ENCODE data around the gene ST6GALNAC2. TPM values are rescaled to one million over a fixed set of nuclear protein-coding genes. Genes with fewer than 3 reads are reported as not detected.
A peak's percentile ranks its signal among the peaks of the same experiment; 100 is the strongest.
"Not testable (repeated sequence)": the region's sequence is repeated elsewhere in the genome, so short reads cannot be mapped to it uniquely, and the experiment has no call there.

Gene ST6GALNAC2
- total RNA-seq, 4 donors from 2014 or later, result 71.1 to 94.3 (median 80.3) TPM

DNA sequence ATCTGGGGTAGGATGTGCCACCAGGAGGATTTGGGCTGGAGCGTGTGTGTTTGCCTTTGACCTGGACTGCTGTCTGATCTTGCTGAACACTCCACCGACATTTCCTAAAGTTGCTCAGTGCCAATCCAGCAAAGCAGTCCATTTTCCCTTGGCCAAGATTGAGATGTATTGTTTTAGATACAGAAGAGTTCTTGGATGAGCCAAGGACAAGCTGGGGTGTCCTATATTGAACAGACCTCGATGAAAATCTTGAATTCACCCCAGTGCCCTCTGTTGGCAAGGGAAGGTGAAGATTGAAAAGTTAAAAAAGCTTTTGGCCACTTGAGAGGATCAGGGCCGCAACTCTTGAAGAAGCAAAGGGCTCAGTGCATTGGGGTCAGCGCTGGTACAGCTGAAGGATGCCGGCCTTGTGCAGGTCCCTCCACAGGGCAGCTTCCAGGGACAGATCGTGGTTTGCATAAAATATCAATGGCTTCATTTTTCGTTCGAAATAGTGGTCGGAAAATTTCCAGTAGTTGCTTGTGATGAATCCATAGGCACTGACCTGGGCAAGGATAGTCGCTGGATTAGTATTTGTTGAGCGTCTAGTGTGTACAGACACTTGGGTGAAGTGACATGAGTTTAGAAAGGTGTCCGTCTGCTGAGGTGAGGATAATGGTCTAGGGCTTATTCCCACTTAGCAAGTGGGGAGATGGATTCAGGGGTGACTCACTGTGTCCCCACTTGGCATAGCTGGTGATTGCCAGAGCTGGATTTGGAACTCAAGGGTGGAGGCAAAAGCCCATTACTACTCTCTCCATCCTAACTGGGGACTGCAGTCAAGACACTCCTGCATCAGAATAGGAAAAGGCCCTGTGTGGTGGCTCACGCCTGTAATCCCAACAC, 19.7 kb downstream of the ST6GALNAC2 start:
- TF ChIP-seq, protein P1, sequence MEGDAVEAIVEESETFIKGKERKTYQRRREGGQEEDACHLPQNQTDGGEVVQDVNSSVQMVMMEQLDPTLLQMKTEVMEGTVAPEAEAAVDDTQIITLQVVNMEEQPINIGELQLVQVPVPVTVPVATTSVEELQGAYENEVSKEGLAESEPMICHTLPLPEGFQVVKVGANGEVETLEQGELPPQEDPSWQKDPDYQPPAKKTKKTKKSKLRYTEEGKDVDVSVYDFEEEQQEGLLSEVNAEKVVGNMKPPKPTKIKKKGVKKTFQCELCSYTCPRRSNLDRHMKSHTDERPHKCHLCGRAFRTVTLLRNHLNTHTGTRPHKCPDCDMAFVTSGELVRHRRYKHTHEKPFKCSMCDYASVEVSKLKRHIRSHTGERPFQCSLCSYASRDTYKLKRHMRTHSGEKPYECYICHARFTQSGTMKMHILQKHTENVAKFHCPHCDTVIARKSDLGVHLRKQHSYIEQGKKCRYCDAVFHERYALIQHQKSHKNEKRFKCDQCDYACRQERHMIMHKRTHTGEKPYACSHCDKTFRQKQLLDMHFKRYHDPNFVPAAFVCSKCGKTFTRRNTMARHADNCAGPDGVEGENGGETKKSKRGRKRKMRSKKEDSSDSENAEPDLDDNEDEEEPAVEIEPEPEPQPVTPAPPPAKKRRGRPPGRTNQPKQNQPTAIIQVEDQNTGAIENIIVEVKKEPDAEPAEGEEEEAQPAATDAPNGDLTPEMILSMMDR (IDR thresholded peaks at IDR 0.05), result no peak
- TF ChIP-seq POLR2A (IDR thresholded peaks at IDR 0.05), result no peak
- TF ChIP-seq EP300 (IDR thresholded peaks at IDR 0.05), result no peak
- no peaks in the 10 kb centered on the region for H3K9me3 ChIP-seq
- H3K4me3 ChIP-seq, result no peak overlapping the region
- DNase-seq (ENCODE audit: low spot score in 2 of 2), result no peak
- 86% methylated on average over 14 of the region's 14 CpGs for WGBS
- no peak overlapping the region for H3K27ac ChIP-seq
- peaks cover 51% of the 10 kb centered on the region for H3K4me1 ChIP-seq
- H3K27me3 ChIP-seq, result no peaks in the 10 kb centered on the region
- peaks cover 40% of the 10 kb centered on the region for H3K36me3 ChIP-seq

GRCh38 chr17:76564991-76565727, 20.5 kb downstream of the ST6GALNAC2 start:
- DNase-seq (ENCODE audit: low spot score in 2 of 2); H3K27ac ChIP-seq; H3K9me3 ChIP-seq; H3K4me3 ChIP-seq; H3K27me3 ChIP-seq: not testable (repeated sequence)
- Histone ChIP-seq H3K4me1 (peaks cover 59% of the 10 kb centered on the region), H3K36me3 (peaks cover 40% of the 10 kb centered on the region)
- 56% methylated on average over 7 of the region's 8 CpGs for WGBS

DNA sequence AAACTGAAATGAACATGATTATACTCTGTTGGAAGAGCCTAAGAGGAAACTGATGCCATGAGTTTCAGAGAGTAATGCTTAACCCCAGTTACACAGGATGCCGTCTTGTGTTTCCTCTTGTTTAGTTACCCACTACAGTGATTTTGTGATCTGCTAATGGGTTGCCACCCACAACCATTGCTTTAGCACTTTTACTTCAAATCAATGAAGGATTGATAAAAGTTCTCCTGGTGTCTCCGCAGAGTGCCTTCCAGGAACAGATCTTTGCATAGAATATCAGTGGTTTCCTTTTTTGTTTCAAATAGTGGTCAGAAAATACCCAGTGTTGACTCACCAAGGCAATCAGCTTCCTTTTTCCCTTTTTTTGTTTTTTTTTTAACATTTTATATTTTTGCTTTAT, 22.3 kb downstream of the ST6GALNAC2 start:
- H3K36me3 ChIP-seq, result peaks cover 40% of the 10 kb centered on the region
- WGBS, result 58% methylated on average over 2 of the region's 2 CpGs
- peaks cover 65% of the 10 kb centered on the region for H3K4me1 ChIP-seq
- H3K27me3 ChIP-seq; H3K27ac ChIP-seq; H3K4me3 ChIP-seq; H3K9me3 ChIP-seq; DNase-seq (ENCODE audit: low spot score in 2 of 2): not testable (repeated sequence)

GRCh38 chr17:76562734-76563148, 22.9 kb downstream of the ST6GALNAC2 start:
- no peaks in the 10 kb centered on the region for H3K27me3 ChIP-seq
- WGBS, result 22% methylated on average over 6 of the region's 6 CpGs
- H3K9me3 ChIP-seq, result no peaks in the 10 kb centered on the region
- TF ChIP-seq POLR2A (IDR thresholded peaks at IDR 0.05) (no peak), POLR2AphosphoS5 (IDR thresholded peaks at IDR 0.05) (no peak), EP300 (IDR thresholded peaks at IDR 0.05) (no peak)
- TF ChIP-seq, protein P1 (IDR thresholded peaks at IDR 0.05), result no peak
- peaks cover 40% of the 10 kb centered on the region for H3K36me3 ChIP-seq
- H3K27ac ChIP-seq, result no peak overlapping the region
- DNase-seq (ENCODE audit: low spot score in 2 of 2), result no peak
- no peak overlapping the region for H3K4me3 ChIP-seq
- peaks cover 60% of the 10 kb centered on the region for H3K4me1 ChIP-seq

DNA sequence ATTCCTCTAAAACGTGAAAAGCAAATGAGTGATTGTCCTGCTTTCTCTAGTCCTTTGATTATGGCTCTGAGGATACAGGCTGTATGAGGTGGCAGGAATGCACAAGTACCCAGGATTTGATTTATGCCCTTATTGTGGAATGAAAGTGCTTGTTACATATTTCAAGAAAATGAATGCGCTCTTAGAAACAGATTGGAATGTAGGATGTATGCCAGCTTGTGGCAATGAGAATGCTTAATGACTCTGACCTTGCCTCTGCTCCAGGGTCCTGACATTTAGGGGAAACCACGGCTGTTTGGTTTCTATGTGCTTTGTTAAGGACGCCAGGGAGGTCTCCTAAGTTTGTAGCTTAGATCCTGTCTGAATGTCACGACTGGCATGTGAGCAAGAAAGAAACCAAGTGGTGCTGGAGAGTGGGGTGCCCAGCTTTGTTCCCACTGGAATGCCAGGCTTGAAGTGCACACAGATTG, 23.8 kb downstream of the ST6GALNAC2 start:
- TF ChIP-seq, protein P1 (IDR thresholded peaks at IDR 0.05), result no peak
- TF ChIP-seq POLR2AphosphoS5 (IDR thresholded peaks at IDR 0.05), result no peak
- no peak for TF ChIP-seq EP300 (IDR thresholded peaks at IDR 0.05)
- TF ChIP-seq POLR2A (IDR thresholded peaks at IDR 0.05), result no peak
- Histone ChIP-seq H3K36me3 (peaks cover 34% of the 10 kb centered on the region), H3K4me1 (peaks cover 54% of the 10 kb centered on the region)

GRCh38 chr17:76561332-76561731, 24.3 kb downstream of the ST6GALNAC2 start:
- no peaks in the 10 kb centered on the region for H3K27me3 ChIP-seq
- no peak for DNase-seq (ENCODE audit: low spot score in 2 of 2)
- no peak for TF ChIP-seq POLR2A (IDR thresholded peaks at IDR 0.05)
- TF ChIP-seq POLR2AphosphoS5 (IDR thresholded peaks at IDR 0.05), result no peak
- TF ChIP-seq, protein P1 (IDR thresholded peaks at IDR 0.05), result no peak
- no peak for TF ChIP-seq EP300 (IDR thresholded peaks at IDR 0.05)
- H3K9me3 ChIP-seq, result no peaks in the 10 kb centered on the region
- peak overlapping the region; percentile 11 for H3K4me3 ChIP-seq
- peaks cover 55% of the 10 kb centered on the region for H3K4me1 ChIP-seq
- H3K36me3 ChIP-seq, result peaks cover 31% of the 10 kb centered on the region
- 44% methylated on average over 7 of the region's 7 CpGs for WGBS
- peak overlapping the region; percentile 5 for H3K27ac ChIP-seq

More for the DNA sequence above, 23.8 kb downstream of the ST6GALNAC2 start:
- DNase-seq (ENCODE audit: low spot score in 2 of 2), result no peak
- WGBS, result 36% methylated on average over 5 of the region's 5 CpGs
- no peak overlapping the region for H3K27ac ChIP-seq
- no peak overlapping the region for H3K4me3 ChIP-seq
- H3K9me3 ChIP-seq, result no peaks in the 10 kb centered on the region
- H3K27me3 ChIP-seq, result no peaks in the 10 kb centered on the region
